Measurements from ENCODE around the gene TEX2.

TEX2 gene

GRCh38 chr17:64158831-64159590, 104.0 kb downstream of the TEX2 start:
- Histone ChIP-seq H3K36me3 (ENCODE audit: insufficient read depth, low read length) (no peaks in the 10 kb centered on the region), H3K79me2 (ENCODE audit: control insufficient read depth, insufficient read depth, low read length, unreplicated experiment) (no peaks in the 10 kb centered on the region), H3K4me1 (ENCODE audit: control insufficient read depth, insufficient read depth, low read length, unreplicated experiment) (no peaks in the 10 kb centered on the region), H3K27me3 (ENCODE audit: insufficient read depth, low read length) (no peaks in the 10 kb centered on the region), H2AFZ (ENCODE audit: low read length, unreplicated experiment) (no peak overlapping the region), H3K27ac (ENCODE audit: low read depth, low read length) (no peak overlapping the region), H3K4me3 (ENCODE audit: low read depth, low read length) (no peak overlapping the region)

GRCh38 chr17:64158406-64158805, 104.7 kb downstream of the TEX2 start:
- Histone ChIP-seq H3K27ac (ENCODE audit: low read depth, low read length) (no peak overlapping the region), H3K4me3 (ENCODE audit: low read depth, low read length) (no peak overlapping the region), H3K4me1 (ENCODE audit: control insufficient read depth, insufficient read depth, low read length, unreplicated experiment) (no peaks in the 10 kb centered on the region), H2AFZ (ENCODE audit: low read length, unreplicated experiment) (no peak overlapping the region), H3K79me2 (ENCODE audit: control insufficient read depth, insufficient read depth, low read length, unreplicated experiment) (no peaks in the 10 kb centered on the region), H3K27me3 (ENCODE audit: insufficient read depth, low read length) (no peaks in the 10 kb centered on the region), H3K36me3 (ENCODE audit: insufficient read depth, low read length) (no peaks in the 10 kb centered on the region)

GRCh38 chr17:64157669-64158180, 105.3 kb downstream of the TEX2 start:
- H3K79me2 ChIP-seq (ENCODE audit: control insufficient read depth, insufficient read depth, low read length, unreplicated experiment), result no peaks in the 10 kb centered on the region

DNA sequence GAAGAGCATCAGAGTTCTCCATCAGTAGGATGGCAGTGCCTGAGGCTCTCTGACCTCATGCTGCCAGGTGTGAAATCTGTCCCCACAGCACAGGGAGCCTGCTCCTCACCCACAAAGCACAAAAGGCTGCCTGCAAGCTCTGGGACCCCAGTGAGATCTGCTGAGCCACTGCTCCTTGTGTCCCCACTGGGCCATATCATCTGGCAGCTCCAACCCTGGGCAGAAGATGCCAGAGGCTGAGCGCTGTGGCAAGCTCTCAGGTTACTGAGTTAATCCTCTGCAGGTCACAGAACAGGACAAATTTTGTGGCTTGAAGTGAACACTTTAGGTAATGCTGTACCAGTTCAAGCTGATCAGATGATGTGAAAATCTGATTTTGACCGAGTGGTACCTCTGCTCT, 106.4 kb downstream of the TEX2 start:
- H3K4me1 ChIP-seq (ENCODE audit: control insufficient read depth, insufficient read depth, low read length, unreplicated experiment), result no peaks in the 10 kb centered on the region

More at GRCh38 chr17:64157669-64158180, 105.3 kb downstream of the TEX2 start:
- H3K27me3 ChIP-seq (ENCODE audit: insufficient read depth, low read length), result no peaks in the 10 kb centered on the region
- no peak overlapping the region for H3K27ac ChIP-seq (ENCODE audit: low read depth, low read length)
- no peak overlapping the region for H3K4me3 ChIP-seq (ENCODE audit: low read depth, low read length)
- H3K36me3 ChIP-seq (ENCODE audit: insufficient read depth, low read length), result no peaks in the 10 kb centered on the region
- H2AFZ ChIP-seq (ENCODE audit: low read length, unreplicated experiment), result no peak overlapping the region
- H3K4me1 ChIP-seq (ENCODE audit: control insufficient read depth, insufficient read depth, low read length, unreplicated experiment), result no peaks in the 10 kb centered on the region

GRCh38 chr17:64155751-64156544, 107.1 kb downstream of the TEX2 start:
- no peak overlapping the region for H3K4me3 ChIP-seq (ENCODE audit: low read depth, low read length)
- H2AFZ ChIP-seq (ENCODE audit: low read length, unreplicated experiment), result no peak overlapping the region
- no peaks in the 10 kb centered on the region for H3K36me3 ChIP-seq (ENCODE audit: insufficient read depth, low read length)
- H3K79me2 ChIP-seq (ENCODE audit: control insufficient read depth, insufficient read depth, low read length, unreplicated experiment), result no peaks in the 10 kb centered on the region
- no peak overlapping the region for H3K27ac ChIP-seq (ENCODE audit: low read depth, low read length)
- no peaks in the 10 kb centered on the region for H3K27me3 ChIP-seq (ENCODE audit: insufficient read depth, low read length)
- no peaks in the 10 kb centered on the region for H3K4me1 ChIP-seq (ENCODE audit: control insufficient read depth, insufficient read depth, low read length, unreplicated experiment)

More for the DNA sequence above, 106.4 kb downstream of the TEX2 start:
- Histone ChIP-seq H3K27ac (ENCODE audit: low read depth, low read length) (no peak overlapping the region), H3K79me2 (ENCODE audit: control insufficient read depth, insufficient read depth, low read length, unreplicated experiment) (no peaks in the 10 kb centered on the region), H3K4me3 (ENCODE audit: low read depth, low read length) (no peak overlapping the region), H3K36me3 (ENCODE audit: insufficient read depth, low read length) (no peaks in the 10 kb centered on the region), H3K27me3 (ENCODE audit: insufficient read depth, low read length) (no peaks in the 10 kb centered on the region), H2AFZ (ENCODE audit: low read length, unreplicated experiment) (no peak overlapping the region)

DNA sequence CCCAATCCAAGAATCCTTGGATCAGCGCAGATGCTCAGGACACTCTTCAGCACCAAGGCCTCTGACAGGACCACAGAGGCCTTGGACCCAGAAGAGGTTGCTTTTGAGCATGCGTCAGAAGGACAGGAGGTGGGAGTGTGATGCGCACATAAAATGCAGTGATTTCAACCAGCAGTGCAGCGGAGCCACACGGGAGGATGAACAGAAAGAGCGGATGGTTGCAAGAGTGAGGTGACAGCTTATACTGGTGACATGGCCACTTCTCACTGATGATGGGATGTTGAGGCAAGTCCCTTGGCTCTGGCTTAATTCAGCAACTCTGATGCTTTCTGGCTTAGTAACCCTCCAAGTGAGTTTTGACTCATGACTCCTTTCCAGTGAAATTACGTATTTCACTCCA, 107.9 kb downstream of the TEX2 start:
- Histone ChIP-seq H2AFZ (ENCODE audit: low read length, unreplicated experiment) (no peak overlapping the region), H3K27ac (ENCODE audit: low read depth, low read length) (no peak overlapping the region), H3K36me3 (ENCODE audit: insufficient read depth, low read length) (no peaks in the 10 kb centered on the region), H3K4me3 (ENCODE audit: low read depth, low read length) (no peak overlapping the region), H3K4me1 (ENCODE audit: control insufficient read depth, insufficient read depth, low read length, unreplicated experiment) (peaks cover 7% of the 10 kb centered on the region), H3K27me3 (ENCODE audit: insufficient read depth, low read length) (no peaks in the 10 kb centered on the region), H3K79me2 (ENCODE audit: control insufficient read depth, insufficient read depth, low read length, unreplicated experiment) (no peaks in the 10 kb centered on the region)

DNA sequence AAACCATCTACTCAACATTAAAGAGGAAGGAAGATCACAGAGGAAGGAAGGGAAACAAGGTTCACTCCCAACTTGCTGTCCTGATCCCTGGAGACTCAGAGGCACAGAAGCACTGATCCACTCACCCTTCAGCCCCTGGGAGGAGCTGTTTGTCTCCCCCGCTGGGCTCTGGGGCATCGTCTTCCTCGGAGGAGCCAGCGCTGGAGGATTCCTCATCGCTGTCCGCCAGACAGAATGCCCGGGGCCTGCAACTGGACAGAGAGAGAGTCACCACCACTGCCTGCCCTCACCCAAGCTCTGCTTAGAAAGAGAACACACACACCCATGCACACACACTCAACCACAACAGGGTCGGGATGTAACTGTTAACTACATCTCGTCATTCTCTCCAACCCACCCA, 108.3 kb downstream of the TEX2 start:
- peaks cover 7% of the 10 kb centered on the region for H3K4me1 ChIP-seq (ENCODE audit: control insufficient read depth, insufficient read depth, low read length, unreplicated experiment)
- no peaks in the 10 kb centered on the region for H3K79me2 ChIP-seq (ENCODE audit: control insufficient read depth, insufficient read depth, low read length, unreplicated experiment)
- no peak overlapping the region for H3K4me3 ChIP-seq (ENCODE audit: low read depth, low read length)
- no peak overlapping the region for H3K27ac ChIP-seq (ENCODE audit: low read depth, low read length)
- H3K27me3 ChIP-seq (ENCODE audit: insufficient read depth, low read length), result no peaks in the 10 kb centered on the region
- H2AFZ ChIP-seq (ENCODE audit: low read length, unreplicated experiment), result no peak overlapping the region
- H3K36me3 ChIP-seq (ENCODE audit: insufficient read depth, low read length), result no peaks in the 10 kb centered on the region

- H3K27me3 ChIP-seq (ENCODE audit: insufficient read depth, low read length), result no peaks in the 10 kb centered on the region
- H2AFZ ChIP-seq (ENCODE audit: low read length, unreplicated experiment), result no peak overlapping the region
- no peak overlapping the region for H3K4me3 ChIP-seq (ENCODE audit: low read depth, low read length)
- H3K79me2 ChIP-seq (ENCODE audit: control insufficient read depth, insufficient read depth, low read length, unreplicated experiment), result no peaks in the 10 kb centered on the region
- H3K36me3 ChIP-seq (ENCODE audit: insufficient read depth, low read length), result no peaks in the 10 kb centered on the region
- peaks cover 7% of the 10 kb centered on the region for H3K4me1 ChIP-seq (ENCODE audit: control insufficient read depth, insufficient read depth, low read length, unreplicated experiment)
- H3K27ac ChIP-seq (ENCODE audit: low read depth, low read length), result no peak overlapping the region
Observed at GRCh38 chr17:64154313-64154695, 108.8 kb downstream of the TEX2 start.

- H3K4me3 ChIP-seq (ENCODE audit: low read depth, low read length), result no peak overlapping the region
- no peaks in the 10 kb centered on the region for H3K79me2 ChIP-seq (ENCODE audit: control insufficient read depth, insufficient read depth, low read length, unreplicated experiment)
- H3K27ac ChIP-seq (ENCODE audit: low read depth, low read length), result no peak overlapping the region
- H3K36me3 ChIP-seq (ENCODE audit: insufficient read depth, low read length), result no peaks in the 10 kb centered on the region
- no peaks in the 10 kb centered on the region for H3K27me3 ChIP-seq (ENCODE audit: insufficient read depth, low read length)
- no peak overlapping the region for H2AFZ ChIP-seq (ENCODE audit: low read length, unreplicated experiment)
- H3K4me1 ChIP-seq (ENCODE audit: control insufficient read depth, insufficient read depth, low read length, unreplicated experiment), result peaks cover 7% of the 10 kb centered on the region
Observed at GRCh38 chr17:64153565-64154312, 109.3 kb downstream of the TEX2 start.

DNA sequence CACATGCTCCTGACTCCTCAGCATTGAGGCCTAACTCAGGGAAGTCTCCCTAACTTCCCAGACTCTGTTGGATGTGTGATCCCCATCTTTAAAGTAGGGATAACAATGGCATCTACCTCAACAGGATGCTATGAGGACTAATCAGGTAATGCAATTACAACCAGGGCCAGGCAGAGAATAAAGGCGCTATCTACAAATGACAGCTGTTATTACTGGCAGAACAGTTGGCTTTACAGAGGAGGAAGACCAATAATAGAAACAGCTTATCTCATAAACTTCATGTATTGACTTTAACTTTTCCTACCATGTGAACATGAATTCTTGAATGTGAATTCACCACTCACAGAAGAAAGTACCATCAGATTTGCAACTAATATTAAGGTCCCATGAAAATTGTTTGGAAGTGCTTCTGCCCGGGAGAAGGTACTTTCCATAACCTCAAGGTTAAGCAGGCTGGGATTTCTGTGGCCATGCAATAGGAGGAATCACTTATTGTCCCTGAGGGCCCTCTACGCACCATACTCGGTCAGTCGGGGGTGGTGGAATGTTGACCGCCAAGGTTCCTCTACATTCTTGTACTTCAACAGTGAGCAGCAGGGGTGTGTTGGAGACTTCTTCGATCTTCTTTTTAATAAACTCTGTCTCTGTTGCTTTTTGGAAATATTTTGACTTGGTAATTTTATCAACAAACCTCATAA, 110.5 kb downstream of the TEX2 start:
- H3K4me1 ChIP-seq (ENCODE audit: control insufficient read depth, insufficient read depth, low read length, unreplicated experiment), result peaks cover 13% of the 10 kb centered on the region
- no peak overlapping the region for H3K27ac ChIP-seq (ENCODE audit: low read depth, low read length)
- H3K27me3 ChIP-seq (ENCODE audit: insufficient read depth, low read length), result no peaks in the 10 kb centered on the region
- H3K36me3 ChIP-seq (ENCODE audit: insufficient read depth, low read length), result no peaks in the 10 kb centered on the region
- no peak overlapping the region for H3K4me3 ChIP-seq (ENCODE audit: low read depth, low read length)
- H2AFZ ChIP-seq (ENCODE audit: low read length, unreplicated experiment), result no peak overlapping the region
- no peaks in the 10 kb centered on the region for H3K79me2 ChIP-seq (ENCODE audit: control insufficient read depth, insufficient read depth, low read length, unreplicated experiment)

All from ACC112 (cell line).